GM19438 (cell line): Measurements from ENCODE around the gene CYLD.

Source experiments
- ATAC-seq: cut with Tn5 transposase; IDR thresholded peaks from one replicate; pipeline ENCODE4 v1.9.1; 2021; ENCODE audit warnings: low read depth; ENCODE audit not compliant: unreplicated experiment

Gene CYLD

DNA sequence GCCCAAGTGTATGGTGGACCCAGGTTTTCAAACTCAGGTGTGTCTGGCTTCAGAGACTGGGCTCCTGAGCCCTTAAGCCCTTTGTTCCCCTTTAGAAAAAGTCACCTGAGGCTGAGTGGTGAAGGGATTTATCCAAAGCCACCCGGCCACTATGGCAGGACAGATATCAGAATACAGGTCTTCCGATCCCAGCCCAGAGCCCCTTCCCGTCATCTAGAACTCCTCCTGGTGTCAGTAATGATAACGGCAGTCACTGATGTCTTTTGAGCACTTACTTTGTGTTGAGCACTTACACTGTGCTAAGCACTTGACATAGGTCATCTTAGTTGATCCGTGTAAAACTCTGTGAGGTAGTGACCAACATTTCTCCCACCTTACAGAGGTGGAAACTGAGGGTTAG, 31.9 kb upstream of the CYLD start:
- ATAC-seq, result no peak

DNA sequence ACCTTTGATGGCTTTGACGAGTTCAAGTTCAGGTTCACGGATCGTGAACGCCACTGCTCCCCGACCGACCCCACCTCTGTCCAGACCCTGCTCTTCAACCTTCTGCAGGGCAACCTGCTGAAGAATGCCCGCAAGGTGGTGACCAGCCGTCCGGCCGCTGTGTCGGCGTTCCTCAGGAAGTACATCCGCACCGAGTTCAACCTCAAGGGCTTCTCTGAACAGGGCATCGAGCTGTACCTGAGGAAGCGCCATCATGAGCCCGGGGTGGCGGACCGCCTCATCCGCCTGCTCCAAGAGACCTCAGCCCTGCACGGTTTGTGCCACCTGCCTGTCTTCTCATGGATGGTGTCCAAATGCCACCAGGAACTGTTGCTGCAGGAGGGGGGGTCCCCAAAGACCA, 30.8 kb upstream of the CYLD start:
- ATAC-seq, result no peak

DNA sequence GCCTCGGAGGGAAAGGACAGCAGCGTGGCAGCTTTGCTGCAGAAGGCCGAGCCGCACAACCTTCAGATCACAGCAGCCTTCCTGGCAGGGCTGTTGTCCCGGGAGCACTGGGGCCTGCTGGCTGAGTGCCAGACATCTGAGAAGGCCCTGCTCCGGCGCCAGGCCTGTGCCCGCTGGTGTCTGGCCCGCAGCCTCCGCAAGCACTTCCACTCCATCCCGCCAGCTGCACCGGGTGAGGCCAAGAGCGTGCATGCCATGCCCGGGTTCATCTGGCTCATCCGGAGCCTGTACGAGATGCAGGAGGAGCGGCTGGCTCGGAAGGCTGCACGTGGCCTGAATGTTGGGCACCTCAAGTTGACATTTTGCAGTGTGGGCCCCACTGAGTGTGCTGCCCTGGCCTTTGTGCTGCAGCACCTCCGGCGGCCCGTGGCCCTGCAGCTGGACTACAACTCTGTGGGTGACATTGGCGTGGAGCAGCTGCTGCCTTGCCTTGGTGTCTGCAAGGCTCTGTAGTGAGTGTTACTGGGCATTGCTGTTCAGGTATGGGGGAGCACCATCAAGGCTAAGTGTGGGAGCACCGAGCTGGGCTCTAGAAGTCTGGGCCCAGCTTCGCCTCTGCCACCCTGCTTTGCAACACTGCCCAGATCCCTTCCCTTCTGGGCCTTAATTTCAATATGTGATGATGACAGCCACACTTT, 29.9 kb upstream of the CYLD start:
- ATAC-seq, result no peak

DNA sequence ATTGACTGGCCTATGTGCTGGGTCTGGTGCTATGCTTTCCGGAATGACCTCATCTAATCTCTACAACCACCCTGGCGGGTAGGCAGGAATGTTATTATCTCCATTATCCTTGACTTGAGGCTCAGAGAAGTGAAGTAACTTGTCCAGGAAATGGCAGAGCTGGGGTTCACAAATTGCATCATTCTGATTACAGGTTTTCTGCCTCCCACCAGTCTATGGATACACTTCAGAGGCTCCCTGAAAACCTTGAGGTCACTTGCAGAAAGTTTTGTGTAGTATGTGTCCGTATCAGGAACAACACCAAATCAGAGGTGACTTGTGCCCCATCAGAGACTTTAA, 29.4 kb upstream of the CYLD start:
- no peak for ATAC-seq

DNA sequence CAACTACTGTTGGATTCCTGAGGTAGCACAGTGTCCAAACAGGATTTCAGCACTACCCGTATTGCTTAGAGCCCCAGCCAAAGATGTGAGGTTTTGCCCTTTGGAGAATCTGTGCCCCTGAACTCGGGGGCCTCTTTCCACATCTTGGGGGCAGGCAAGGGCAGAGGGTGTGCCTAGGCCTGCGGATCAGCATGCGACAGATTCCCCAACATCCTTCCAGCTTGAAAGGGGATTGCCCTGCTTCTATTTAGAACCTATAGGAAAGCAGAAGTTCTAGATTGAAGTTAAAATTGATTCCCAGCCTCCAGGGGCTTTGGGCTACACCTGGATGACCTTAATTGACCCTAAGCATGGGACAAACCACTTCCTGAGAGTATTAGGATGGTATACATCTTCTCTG, 28.9 kb upstream of the CYLD start:
- ATAC-seq, result no peak

- no peak for ATAC-seq
Observed at GRCh38 chr16:50717091-50717490, 24.8 kb upstream of the CYLD start.

DNA sequence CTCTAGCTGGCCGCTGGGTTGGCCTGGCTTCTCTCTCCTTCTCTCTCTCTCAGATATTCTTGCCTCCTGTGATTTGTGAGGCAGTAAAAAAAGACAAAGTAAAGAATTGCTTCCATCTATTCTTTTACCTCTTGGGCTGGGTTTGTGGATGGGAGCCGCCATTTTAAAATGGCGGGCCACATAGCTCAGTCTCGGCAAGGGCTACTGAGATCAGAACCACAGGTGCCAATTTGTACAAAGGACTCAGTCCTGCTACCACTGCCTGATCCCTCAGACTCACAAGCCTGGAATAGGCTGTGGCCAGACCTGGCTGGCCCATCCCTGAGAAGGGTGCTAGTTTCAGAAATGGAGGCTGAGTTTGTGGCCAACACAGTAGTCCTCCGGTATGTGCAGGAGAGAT, 24.4 kb upstream of the CYLD start:
- ATAC-seq, result no peak

GRCh38 chr16:50718061-50718760, 23.7 kb upstream of the CYLD start:
- no peak for ATAC-seq

GRCh38 chr16:50718761-50719400, 23.0 kb upstream of the CYLD start:
- no peak for ATAC-seq

GRCh38 chr16:50719401-50720337, 22.2 kb upstream of the CYLD start:
- no peak for ATAC-seq

DNA sequence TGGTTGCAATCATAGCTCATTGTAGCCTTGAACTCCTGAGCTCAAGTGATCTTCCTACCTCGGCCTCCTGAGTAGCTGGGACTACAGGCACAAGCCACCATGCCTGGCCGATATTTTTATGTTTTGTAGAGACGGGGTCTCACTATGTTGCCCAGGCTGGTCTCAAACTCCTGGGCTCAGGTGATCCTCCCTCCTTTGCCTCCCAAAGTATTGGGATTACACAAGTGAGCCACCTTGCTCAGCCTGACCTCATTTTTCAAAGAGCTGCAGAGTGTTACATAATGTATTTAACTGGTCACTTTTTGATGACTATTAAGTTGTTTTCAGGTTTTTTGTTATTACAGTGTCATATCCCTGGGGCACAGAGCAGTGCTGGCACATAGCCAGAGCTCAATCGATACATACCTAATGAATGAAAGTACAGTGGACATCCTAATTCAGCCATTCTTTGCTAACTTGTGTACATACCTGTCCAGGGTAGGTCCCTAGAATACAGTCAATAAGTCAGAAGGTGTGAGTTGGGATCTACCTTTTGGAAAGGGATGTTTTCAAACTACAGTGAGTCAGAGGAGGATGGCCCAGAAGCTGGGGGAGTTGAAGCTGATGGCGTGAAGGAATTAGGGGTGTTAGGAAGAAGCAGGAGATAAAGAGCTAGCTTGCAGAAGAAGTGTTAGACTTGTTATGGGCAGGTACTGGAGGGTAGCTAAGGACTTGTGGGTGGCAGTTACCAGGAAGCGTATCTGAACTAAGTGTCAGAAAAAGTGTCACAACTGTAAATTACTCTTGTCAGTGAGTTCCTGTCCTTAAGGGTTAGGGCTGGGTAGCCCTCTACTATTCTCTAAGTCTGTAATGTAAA, 20.1 kb upstream of the CYLD start:
- no peak for ATAC-seq

DNA sequence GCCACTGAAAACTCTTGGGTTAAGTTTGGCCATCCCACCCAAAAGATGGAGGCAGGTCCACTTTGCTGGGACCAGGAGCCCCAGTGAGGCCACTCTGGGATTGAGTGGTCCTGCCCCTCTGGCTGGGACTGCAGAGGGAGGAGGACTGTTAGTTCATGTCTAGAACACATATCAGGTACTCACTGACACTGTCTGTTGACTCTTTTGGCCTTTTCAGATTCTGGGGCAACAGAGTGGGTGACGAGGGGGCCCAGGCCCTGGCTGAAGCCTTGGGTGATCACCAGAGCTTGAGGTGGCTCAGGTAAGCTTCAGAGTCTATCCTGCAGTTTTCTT, 19.5 kb upstream of the CYLD start:
- ATAC-seq, result no peak

DNA sequence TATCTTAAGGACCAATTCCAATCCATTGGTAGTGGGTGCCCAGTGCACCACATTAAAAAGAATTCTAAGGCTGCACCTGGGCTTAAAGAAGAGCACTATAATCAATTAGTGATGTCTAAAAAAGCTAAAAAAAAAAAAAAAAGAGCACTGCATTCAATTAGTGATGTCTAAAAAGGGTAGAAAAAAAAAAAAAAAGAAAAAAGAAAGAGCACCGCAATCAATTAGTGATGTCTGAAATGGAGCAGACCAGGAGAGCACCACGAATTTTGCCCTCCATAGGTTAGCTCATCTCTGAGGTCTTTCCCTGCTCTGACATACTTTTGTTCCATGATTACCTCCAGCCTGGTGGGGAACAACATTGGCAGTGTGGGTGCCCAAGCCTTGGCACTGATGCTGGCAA, 18.9 kb upstream of the CYLD start:
- no peak for ATAC-seq

GRCh38 chr16:50724306-50724705, 17.6 kb upstream of the CYLD start:
- no peak for ATAC-seq

DNA sequence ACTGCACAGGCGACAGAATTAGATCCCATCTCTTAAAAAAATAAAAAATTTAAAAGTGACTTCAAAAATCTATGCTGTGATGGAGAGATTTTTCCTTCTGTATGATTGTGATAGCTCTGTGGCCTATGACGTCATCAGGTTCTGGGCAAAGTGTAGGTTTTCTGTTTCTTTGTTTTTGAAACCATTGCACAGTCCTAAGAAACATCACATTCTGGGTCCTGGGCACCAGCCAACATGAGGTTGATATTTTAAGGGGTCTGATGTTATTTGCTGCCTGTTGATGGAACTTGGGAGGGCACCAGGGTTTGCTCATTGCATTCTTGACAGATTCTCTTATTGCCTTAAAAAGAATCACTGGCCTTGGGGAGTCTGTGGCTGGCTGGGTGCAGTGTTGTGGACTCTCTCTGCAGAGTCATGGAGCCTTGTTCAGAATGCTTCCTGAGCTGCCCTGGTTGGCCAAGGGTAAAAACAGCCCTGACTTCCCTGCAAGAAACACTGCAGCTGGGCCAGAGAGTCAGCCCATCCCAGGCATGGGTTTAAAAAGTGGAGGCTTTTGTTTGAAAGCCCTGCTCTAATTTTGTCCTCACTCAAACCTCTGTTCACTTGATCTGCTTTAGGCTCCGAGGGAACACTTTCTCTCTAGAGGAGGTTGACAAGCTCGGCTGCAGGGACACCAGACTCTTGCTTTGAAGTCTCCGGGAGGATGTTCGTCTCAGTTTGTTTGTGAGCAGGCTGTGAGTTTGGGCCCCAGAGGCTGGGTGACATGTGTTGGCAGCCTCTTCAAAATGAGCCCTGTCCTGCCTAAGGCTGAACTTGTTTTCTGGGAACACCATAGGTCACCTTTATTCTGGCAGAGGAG, 10.5 kb upstream of the CYLD start:
- no peak for ATAC-seq

DNA sequence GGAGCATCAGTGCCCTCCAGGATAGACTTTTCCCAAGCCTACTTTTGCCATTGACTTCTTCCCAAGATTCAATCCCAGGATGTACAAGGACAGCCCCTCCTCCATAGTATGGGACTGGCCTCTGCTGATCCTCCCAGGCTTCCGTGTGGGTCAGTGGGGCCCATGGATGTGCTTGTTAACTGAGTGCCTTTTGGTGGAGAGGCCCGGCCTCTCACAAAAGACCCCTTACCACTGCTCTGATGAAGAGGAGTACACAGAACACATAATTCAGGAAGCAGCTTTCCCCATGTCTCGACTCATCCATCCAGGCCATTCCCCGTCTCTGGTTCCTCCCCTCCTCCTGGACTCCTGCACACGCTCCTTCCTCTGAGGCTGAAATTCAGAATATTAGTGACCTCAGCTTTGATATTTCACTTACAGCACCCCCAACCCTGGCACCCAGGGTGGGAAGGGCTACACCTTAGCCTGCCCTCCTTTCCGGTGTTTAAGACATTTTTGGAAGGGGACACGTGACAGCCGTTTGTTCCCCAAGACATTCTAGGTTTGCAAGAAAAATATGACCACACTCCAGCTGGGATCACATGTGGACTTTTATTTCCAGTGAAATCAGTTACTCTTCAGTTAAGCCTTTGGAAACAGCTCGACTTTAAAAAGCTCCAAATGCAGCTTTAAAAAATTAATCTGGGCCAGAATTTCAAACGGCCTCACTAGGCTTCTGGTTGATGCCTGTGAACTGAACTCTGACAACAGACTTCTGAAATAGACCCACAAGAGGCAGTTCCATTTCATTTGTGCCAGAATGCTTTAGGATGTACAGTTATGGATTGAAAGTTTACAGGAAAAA, 9.7 kb upstream of the CYLD start:
- ATAC-seq, result no peak

- no peak for ATAC-seq
Observed at GRCh38 chr16:50733468-50733867, 8.4 kb upstream of the CYLD start.

GRCh38 chr16:50735629-50736122, 6.2 kb upstream of the CYLD start:
- no peak for ATAC-seq
